Measurements from ENCODE around the gene PRKG1.
"Not testable (repeated sequence)": the region's sequence is repeated elsewhere in the genome, so short reads cannot be mapped to it uniquely, and the experiment has no call there.

PRKG1 gene

DNA sequence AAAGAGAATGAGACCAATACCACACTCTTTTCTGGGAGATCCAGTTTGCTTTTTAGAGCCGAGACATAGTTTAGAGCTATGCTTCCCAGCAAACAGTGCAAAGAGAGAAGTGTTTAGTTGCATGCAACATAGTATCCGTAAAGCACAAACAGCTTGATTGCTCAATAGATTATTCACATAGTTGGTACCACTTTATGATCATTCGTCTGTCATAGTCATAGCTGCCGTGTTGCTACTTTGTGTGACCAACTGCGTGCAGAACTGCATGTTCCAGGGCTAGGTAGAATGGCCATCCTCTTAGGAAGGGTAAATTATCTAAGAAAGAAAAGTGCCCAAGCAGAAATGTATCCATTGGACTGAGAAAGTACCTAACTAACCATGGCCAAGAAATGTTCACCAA, 1036.3 kb downstream of the PRKG1 start:
- DNase-seq = no peak

DNA sequence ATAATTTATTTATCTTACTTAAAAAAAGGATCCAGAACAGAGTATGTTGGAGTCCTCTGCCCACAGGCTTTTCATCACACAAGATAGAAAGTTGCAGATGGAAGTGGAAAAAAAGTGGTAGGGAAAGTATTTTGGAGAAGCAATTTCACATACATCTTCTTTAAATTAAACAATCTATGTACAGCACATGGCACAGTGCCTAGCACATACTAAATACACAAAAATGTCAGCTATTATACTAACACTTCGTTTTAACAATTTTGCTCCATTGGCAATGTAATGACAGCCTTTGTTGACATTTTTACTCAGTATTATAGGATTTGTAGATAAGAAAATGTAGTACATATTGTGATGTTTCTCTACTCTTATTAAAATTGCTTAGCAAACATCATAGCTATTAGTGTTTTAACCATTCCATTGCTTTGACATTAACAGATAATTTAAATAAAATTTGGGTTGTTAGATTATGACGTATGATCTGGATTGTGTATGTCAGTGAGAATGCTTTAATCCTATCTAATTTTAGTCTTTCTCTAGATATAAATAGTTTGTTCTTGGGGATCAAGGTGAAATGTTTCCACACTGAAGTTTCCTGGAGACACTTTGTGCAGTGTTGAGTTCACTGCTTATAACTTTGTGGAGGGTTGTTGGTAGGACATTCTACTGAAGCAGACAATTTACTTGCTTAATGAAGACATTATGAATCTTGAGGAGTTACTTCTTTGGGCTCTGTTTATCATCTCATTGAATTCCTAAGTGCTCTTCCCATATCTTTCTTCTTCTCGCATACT, 1037.0 kb downstream of the PRKG1 start:
- no peak for DNase-seq

DNA sequence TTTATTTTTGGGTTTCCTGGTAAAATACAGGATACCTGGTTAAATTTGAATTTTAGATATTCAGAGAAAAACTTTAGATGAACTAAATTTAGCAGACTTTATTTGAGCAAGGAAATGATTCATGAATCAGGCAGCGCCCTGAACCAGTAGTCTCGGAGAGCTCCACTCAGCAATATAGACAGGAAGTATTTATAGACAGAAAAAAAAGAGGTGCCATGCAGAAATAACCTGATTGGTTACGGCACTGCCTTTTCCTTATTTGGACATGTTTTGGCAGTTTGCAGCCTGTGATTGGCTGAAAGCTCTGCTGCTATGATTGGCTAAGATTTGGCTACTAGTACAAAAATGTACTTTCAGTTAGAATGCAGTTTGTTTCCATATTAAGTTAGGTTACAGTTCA, 1041.5 kb downstream of the PRKG1 start:
- DNase-seq = no peak

DNA sequence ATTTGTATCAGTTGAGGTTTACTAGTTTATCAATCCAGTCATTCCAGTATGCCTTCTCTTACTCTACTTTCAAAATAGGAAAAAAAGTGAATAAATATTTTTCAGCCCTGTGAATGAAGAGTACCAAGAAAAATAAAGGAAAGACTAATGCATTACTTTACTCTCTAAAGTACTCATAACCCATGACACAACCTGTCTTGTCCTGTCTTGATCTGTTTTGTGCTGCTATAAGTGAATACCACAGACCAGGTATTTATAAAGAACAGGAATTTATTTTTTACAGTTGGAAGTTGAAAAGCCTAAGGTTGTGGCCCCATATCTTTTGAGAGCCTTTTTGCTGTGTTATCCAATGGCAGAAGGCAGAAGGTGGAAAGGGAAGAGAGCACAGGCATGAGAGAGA, 1045.2 kb downstream of the PRKG1 start:
- DNase-seq = no peak

DNA sequence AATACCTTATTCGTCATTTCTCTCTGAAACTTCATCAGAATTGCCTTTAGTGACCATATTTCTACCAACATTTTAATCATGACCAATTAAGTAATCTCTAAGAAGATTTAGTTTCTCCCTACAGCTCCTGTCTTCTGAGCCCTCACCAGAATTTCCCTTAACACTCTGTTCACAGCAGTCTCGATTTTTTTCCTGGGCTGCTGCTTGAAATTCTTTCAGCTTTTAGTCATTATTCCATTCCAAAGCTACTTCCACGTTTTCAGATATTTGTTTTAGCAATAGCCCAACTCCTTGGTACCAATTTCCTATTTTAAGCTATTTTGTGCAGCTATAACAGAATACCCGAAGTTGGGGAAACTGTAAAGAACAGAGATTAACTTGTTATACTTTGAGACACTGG, 1047.4 kb downstream of the PRKG1 start:
- no peak for DNase-seq

DNA sequence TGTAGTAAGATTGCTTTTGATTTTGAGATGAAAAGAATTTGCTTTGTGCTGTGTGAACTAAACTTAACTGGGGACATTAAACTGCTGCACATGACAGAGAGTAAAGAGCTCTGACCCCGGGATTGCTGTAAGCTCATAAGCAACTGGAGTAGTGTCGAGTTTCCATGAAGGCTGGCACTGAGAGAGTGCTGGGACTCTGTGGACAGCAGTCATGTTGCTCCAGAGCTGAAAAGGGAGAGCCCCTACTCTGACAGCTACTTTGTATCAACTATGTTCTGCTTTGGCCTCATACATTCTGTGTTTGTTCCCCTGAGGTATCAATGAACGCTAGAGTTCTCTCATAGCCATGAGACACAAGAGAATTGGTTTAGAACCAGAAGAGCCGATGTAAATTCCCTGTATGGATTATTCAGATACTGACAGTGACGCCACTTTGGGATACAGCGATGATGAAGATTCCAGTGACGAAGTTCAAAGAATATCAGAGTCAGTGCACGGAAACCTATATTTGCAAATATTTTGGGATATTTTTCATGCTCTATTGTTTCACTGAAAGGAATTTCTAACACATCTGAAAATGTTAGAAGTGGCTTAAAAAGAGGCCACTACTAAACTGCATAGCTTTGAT, 1053.9 kb downstream of the PRKG1 start:
- no peak for DNase-seq

DNA sequence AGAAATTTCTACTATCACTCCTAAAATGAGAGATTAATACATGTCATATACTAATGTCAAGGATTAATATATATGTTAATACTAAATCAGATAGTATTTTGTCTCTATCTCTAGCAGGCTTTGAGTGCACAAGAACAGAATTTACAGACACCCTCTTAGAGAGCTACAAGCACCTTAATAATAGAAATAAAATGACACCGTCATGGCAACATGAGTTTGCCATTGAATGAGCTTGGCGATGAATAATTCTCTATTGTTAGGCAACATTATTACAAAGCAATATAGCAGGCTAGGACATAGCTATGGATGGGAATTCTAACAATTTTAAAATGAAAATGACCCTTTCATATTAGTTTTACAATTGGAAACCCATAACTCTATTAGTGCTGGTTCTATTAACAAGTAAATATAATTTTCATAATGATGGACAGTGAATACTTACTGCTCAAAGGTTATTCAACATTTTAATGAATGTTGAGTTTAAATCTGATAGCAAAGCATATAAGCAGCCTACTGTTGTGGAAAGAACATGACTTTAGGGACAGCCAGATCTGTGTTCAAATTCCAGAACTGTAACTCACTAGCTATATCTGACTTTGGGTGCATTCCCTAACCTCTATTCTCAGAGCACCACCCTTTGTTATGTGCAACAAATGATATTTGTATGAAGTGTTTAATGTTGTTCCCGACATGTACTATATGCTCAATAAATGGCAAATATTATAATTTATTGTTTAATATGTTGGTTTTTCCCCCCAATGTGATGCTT, 1055.3 kb downstream of the PRKG1 start:
- DNase-seq = no peak

DNA sequence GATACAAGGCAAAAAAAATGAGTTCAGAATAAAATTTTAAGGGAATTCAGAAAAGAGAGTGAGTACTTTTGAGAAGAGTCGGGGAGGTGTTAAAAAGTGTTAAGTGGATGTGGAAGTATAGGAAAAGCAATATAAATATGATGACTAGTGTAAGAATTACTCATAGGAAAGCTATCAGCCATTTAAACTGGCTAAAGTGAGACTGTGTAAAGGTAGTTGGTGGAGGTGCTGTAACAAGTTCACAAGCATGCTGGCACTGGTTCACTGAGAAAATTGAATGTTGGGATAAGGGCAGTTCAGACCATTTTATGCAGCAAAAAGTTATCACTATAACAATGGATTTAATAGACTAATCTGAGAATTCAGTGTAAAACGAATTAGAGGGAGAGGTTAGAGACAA, 1060.8 kb downstream of the PRKG1 start:
- no peak for DNase-seq

DNA sequence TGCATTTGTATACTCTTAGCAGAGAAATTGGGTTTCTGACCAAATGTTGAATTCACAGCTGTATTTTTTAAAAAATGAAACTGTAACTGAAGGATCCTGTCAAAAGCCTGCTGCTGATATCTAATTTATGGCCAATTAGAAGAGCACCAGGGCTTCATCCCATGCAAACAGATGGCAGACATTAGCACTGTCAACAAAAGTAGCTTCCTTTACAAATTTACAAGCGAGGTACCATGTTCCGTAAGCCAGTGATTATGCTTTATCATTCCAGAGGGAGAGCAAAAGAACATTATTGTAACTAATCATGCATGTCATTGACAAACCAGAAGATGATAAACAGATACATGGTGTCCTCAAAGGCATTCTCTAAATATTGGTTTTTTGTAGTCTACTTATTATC, 1062.6 kb downstream of the PRKG1 start:
- peak; percentile 2 for DNase-seq

DNA sequence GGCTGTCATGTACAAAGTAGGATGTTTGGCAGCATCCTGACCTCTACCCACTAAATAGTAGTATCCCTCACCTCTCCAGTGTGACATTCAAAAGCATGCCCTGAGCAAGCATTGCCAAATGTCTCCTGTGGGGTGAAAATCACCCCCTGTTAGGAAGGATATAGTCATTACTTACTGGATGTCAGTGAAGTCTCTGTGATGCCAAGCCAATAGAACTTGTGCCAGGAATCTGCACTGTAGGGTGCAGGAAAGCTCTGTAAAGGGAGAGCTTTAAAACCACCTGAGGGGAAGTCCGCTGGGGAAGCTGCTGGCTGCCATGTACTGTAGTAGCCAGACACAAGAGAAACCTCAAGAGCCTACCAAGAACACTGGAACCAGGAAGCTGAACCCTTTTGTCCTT, 1069.1 kb downstream of the PRKG1 start:
- DNase-seq = no peak

DNA sequence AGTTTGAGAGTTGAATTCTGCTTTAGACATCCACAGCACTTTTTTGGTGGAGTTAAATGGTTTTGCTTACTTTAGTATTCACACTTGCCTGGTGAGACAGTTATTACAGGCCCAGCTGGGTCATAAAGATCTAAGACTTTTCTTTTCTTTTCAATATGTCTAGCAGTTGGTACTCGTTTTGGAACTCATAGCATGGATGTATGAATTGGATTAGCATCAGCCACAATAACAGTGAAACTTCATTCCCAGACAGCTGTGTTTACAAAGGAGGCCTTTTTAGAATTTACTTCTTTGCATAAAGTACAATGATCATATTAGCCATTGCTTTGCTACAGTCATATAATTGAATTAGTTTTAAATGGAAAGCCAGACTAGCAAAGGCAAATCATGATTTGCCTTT, 1071.3 kb downstream of the PRKG1 start:
- no peak for DNase-seq

DNA sequence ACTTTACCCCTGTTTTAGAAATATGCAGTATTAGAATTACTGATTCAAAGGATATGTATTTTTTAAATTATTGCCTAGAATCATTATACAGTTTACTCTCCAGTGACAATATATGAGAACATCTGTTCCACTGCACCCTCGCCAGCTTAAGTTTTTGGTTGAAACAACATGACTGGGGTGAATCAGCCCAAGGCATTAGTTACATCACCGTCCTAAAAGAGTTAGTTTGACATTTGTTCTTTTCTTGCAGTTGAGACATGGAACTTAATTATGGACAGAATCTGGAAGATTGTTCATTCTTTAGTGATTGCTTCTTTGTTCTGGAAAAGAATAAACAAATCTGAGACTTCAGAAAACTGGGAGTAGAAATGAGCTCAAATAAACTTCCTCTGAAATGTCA, 1072.5 kb downstream of the PRKG1 start:
- DNase-seq = no peak

DNA sequence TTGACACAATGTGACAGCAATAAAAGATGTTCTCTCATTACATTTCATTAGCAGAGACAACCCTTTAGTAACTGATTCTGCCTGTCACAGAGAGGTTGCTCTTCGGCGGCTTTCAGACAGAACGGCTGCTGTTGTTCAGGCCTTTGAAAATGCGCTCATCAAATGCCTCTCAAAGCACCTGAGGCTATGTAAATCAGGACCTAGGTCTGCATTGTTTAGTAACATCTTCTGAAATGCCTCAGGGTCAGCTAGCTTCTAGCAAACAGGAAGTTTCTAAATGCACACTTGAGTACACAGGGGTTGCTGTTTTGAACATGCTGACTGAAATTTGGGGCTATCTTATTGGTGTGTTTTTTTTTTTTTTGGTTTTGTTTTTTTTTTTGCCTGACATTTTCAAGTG, 1096.5 kb downstream of the PRKG1 start:
- no peak for DNase-seq

DNA sequence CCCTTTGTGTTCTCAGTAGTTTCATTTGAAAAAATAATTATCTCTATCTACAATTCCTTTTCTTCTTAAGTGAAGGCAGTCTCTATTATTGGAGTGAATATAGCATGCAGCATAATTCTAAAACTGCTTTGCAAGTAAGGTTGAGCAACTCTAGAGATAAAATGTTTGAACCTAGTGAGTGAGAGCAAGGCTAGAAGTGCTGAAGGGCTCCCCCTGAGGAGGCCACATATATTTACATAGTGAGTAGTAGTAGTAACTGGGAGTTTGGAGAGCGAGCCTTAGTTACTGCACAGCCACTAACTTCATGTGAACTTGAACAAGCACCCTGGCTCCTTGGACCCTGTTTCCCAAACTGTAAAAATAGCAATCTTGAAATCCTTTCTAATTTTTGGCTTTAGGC, 1098.3 kb downstream of the PRKG1 start:
- no peak for DNase-seq

DNA sequence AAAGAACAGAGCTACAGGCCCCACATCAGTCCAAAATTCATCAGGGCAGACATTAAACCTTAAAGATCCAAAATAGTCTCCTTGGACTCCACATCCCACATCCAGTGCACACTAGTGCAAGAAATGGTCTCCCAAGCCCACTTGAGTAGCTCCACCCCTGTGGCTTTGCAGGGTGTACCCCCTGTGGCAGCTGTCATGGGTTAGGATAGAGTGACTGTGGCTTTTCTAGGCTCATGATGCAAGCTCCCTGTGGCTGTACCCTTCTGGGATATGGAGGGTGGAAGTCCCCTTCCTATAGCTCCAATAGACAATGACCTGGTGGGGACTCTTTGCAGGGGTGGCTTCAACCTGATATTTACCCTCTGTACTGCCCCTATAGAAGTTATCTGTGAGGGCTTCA, 1111.0 kb downstream of the PRKG1 start:
- no peak for DNase-seq

DNA sequence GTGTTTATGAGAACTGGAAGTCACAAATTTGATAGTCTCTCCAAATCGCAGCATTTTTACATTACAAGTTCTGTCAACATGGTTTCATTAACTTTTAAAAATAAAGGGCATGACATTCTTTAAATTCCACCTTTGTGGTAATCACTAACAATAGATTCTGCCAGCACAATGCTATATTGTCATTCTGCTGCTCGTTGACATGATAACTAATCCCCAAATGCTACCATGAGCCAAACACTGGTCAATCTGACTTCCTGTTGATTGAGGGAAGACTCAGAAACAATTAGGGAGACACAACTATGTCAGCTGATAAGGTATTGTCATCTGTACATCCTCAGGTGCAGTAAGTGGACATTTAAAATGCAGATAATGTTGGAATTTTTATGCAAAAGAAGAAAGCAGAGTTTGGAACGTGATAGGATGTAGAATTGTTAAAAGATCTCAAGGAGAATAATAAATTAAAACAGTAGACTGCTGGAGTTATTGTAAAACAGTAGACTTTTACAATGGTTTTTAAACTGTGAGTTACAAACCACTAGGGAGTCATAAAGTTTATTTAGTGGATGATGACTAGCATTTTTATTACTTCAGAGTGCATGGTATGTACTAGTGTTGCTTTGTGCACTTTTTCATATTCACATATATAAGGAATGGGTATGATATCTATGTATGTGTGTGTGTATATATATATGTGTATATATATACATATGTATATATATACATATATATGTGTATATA, 1113.4 kb downstream of the PRKG1 start:
- DNase-seq = no peak

DNA sequence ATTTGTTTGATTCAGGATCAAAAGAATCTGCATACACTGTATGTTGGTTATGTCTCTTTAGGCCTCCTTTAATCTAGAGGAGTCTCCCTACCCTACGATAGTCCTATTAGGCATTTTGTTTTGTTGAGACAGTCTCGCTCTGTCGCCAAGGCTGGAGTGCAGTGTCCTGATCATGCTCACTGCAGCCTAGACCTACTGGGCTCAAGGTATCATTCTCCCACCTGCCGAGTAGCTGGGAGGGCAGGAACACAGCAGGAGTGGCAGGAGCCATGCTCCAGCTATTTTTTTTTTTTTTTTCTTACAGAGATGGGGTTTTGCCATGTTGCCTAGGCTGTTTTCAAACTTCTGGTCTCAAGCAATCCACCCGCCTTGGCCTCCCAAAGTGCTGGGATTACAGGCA, 1116.8 kb downstream of the PRKG1 start:
- DNase-seq = no peak

DNA sequence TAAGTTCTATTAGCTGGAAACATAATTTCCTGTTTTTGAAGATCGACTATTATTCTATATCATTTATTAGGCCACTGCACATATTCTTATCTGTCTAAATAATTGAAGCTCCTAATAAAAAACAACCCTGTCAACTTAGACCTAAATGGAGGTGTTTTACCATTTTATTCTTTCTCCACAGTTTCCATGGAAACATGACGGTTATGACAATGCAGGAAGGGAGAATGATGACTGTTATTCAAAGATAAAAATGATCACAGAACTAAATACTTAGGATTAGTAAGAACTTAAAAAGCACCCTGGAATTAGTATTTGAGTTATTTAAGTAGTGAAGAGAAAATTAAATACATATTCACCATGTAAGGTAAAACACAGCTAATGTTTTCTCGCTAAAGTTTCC, 1119.9 kb downstream of the PRKG1 start:
- DNase-seq = no peak

DNA sequence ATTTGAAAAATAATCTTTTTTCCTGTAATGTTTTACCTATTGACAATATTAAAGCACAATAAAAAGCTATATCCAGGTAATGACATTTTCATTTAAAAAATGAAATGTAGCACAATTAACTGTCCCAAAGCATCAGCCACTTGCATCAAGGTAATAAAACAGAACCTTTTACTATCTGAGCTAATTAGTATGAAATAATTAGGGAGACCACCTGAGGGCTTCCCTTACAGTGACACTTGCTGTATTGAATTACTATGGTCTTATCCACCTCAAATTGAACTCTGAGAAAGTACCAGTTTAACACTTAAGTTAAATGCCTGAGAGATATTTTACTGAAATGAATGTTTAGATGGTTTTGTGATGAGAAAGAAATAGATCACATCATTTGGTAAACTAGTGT, 1120.4 kb downstream of the PRKG1 start:
- no peak for DNase-seq

DNA sequence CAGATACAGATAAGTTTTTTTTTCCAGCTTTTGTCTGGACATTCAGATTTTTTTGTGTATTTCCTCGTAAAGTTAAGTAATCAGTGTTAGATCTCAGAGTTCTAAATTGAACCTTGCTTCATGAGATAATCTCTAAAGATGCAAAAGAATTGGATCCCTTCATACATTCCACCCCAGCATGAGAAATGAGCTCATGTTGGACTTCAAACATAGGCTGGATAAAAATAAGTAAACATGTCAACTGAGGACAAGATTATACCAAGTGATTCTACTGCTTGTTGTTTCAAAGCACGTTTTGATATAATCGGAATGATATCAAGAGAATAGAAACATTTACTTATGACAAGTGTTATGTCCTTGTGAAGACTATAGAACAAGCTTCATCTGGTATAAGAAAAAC, 1122.8 kb downstream of the PRKG1 start:
- no peak for DNase-seq

DNA sequence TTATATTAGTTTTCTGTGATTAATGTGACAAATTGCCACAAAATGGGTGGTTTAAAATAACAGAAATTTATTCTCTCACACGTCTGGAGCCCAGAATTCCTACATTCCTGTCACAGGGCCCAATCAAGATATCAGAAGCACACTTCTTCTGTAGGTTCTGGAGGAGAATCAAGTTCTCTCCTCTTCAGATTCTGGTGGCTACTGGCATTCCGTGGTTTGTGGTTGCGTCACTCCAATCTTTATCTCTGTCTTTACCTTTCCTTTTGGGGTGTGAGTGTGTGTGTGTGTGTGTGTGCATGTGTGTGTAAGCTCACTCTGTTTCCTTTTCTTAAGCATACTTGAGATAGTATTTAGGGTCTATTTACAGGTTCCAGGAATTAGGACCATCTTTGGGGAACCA, 1124.3 kb downstream of the PRKG1 start:
- no peak for DNase-seq

DNA sequence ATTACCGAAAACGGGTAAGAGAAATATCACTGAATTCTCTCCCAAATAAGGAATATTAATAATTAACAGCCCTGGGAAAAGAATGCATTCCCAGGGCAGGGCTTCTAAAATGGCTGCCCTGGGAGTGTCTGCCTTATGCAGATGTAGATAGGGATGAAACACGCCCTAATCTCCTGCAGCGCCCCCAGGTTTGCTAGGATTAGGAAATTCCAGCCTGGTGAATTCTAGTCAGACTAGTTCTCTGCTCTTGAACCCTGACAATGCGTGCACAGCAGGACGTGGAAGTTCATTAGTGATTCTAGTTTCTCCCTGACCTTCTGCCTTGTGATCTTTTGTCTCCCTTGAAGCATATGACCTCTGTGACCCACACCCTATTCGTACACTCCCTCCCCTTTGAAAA, 1130.6 kb downstream of the PRKG1 start:
- not testable (repeated sequence) for DNase-seq

DNA sequence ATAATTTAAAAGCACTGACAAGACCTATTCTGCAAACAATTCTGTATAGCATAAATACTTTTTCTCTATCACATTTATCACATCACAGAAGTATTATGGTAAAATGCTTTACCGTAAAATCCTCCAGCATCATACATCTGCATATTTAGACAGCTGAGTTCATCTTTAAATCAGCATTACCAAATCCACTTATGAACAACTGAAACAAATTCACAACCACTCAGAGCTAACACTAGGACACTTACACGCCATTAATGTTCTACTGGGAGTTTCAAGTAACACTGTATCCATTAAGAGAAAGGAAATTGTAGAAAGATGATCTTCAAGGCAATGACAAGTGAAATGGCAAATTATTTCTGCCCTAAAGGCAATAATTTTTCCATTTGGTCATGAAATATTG, 1134.1 kb downstream of the PRKG1 start:
- DNase-seq = no peak

DNA sequence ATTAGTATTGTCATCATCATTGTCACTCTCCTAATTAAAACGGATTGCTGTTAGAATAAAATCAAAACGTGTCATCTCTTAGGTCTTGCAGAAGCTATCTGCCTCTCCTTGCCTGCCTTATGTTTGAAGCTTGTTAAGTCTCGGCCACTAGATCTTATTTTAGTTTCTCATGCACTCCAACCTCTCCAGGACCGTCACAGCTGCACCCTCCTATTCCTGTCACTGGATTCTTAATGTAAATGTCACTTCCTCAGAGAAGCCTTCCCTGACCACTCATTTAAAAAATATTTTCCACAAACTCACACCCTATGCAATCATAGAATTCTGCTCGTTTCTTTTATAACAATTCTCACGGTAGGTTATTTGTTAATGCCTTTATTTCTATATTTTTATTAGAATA, 1135.9 kb downstream of the PRKG1 start:
- no peak for DNase-seq

All from NCI-H1417 treated with DMSO at 0.1 percent for 48 hours (cell line).